ENCODE data around the gene MAPRE2.

MAPRE2 gene

DNA sequence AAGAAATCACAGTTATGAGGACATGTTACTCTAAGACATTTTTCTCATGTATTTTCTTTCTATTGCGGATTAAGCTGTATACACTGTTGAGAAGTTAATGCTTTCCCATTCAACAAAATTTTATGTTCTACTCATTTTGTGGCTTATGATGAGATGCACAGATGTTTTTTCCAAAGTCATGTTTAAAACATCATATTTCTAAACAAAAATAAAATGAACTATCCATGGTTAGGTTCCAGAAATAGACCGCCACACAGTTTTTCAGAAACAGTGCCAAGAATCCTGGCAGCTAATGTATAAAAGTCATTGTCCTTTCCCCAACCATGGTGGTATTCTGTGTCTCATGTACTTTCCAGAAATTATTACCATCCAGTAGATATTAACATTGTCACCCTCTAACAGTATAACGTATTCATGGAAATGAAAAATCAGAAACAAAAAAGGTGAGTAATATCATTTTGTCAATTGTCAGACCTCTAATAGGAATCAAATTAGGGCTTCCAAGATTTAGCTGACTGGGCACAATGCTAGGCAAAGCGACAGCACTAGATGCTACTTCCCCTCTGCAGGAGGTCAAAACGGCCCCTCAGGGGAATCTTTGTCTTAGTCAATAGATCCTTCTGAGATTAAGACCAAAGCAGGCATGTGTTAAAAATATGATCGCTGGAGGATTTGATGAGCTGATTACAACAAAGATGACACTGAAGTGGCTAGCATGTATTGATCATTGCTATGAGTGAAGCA lies 145.2 kb downstream of the MAPRE2 start:
- DNase-seq, result no peak

DNA sequence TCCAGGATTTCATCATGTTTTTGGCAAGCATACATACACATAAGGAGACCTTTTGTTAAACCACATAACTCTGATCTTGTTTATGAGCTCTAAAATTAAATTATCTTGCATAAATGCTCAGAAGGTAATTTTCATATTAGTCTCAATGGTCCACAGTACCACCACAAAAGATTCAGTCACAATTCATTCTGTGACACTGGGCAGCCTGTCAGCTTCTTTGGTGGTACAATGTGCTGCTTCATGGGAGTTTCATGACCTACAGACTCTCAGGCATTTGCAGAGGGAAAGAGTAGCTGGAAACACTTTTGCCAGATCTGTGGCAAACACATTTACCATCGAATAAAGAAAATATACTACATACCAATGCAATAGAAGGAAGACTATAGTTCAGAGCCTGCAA lies 148.3 kb downstream of the MAPRE2 start:
- DNase-seq, result no peak

DNA sequence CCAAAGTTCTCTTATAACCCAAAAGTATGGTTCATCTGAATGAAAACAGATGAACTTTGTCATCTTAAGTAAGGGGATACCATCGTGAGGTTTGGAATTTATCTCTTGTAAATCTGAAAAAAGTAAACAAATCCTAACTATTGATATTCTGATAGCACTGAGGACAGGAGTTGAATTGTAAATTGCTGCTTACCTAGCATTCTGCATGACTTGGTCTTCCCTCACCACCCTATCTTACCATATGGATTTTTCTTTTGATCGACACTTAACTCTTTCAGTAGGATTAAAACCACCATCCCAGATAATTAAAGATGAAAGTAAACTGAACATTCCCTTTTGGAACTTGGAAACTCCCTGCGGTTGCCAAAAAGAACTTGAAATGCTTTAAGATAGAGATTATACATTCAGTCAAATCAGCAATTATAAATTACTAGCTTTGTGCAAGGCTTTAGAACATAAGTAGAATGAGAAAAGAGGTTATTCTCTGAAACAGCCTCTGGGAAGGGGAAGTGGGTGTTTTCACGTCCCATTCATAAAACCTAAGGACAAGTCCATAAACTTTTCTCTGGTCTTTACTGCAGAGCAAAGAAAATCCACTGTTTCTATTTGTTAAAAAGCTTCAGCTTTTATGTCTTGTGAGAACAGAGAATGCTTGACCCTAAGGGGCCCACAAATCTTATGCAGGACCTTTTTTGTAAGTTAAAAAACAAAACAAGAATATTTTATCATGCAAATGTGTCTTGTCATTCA lies 149.9 kb downstream of the MAPRE2 start:
- no peak for DNase-seq

DNA sequence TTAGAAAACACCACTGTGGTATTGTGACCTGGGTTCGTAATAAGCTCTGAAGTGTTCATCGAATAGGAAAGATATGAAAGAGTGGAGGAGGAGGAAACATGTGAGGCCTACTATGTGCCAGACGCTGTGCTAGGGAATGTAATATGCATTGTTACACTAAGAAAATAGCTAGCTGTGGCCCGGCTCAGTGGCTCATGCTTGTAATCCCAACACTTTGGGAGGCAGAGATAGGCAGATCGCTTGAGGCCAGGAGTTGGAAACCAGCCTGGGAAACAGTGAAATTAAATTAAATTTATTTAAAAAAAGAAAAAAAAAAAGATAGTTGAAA lies 150.4 kb downstream of the MAPRE2 start:
- no peak for DNase-seq

DNA sequence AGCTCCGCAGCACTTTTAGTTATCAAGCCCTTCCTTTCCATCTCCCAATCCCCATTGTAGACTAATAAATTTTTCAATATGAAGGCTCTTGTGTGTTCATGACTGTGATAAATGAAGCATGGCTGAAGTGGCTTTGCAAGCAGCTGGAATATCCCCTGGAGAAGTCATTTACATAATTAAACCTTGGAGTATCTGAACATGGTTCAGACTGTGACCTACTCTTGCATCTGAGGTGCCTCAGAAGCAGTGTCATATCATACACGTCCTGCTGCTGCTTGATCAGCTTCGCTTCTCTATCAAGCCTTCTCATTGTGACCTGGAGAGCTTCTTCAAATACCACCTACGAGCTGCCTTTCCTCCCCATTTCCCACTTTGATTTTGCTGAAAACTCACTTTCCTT lies 151.2 kb downstream of the MAPRE2 start:
- DNase-seq, result no peak

All from NCI-H226 (cell line).